ENCODE data around the gene OTUD7B. TPM values are rescaled to one million over a fixed set of nuclear protein-coding genes. Genes with fewer than 3 reads are reported as not detected.

The OTUD7B gene
- total RNA-seq, 1 donor from 2014 or later = 7.2 TPM

- DNase-seq (ENCODE audit: low read depth) = no peak
- H3K4me3 ChIP-seq (ENCODE audit: low read depth, low read length) = no peak overlapping the region
- TF ChIP-seq CTCF (conservative IDR thresholded peaks at IDR 0.05; ENCODE audit: low read depth, low read length) = no peak
These were observed 23.8 kb upstream of the OTUD7B start for GRCh38 chr1:150034336-150034735.

GRCh38 chr1:150028322-150028721 is 17.8 kb upstream of the OTUD7B start:
- TF ChIP-seq CTCF (conservative IDR thresholded peaks at IDR 0.05; ENCODE audit: low read depth, low read length) = no peak
- DNase-seq (ENCODE audit: low read depth) = no peak

GRCh38 chr1:150024156-150024555 is 13.6 kb upstream of the OTUD7B start:
- no peak for TF ChIP-seq CTCF (conservative IDR thresholded peaks at IDR 0.05; ENCODE audit: low read depth, low read length)
- H3K4me3 ChIP-seq (ENCODE audit: low read depth, low read length) = no peak overlapping the region
- DNase-seq (ENCODE audit: low read depth) = no peak

More at GRCh38 chr1:150028322-150028721, 17.8 kb upstream of the OTUD7B start:
- H3K4me3 ChIP-seq (ENCODE audit: low read depth, low read length) = no peak overlapping the region

- H3K4me3 ChIP-seq (ENCODE audit: low read depth, low read length) = no peak overlapping the region
- DNase-seq (ENCODE audit: low read depth) = no peak
- no peak for TF ChIP-seq CTCF (conservative IDR thresholded peaks at IDR 0.05; ENCODE audit: low read depth, low read length)
These were observed 11.8 kb upstream of the OTUD7B start for GRCh38 chr1:150022357-150022756.

- DNase-seq (ENCODE audit: low read depth) = peak; percentile 78
- no peak overlapping the region for H3K4me3 ChIP-seq (ENCODE audit: low read depth, low read length)
- no peak for TF ChIP-seq CTCF (conservative IDR thresholded peaks at IDR 0.05; ENCODE audit: low read depth, low read length)
These were observed 10.7 kb upstream of the OTUD7B start for GRCh38 chr1:150021191-150021694.

GRCh38 chr1:150020711-150021110 is 10.2 kb upstream of the OTUD7B start:
- DNase-seq (ENCODE audit: low read depth) = no peak
- no peak for TF ChIP-seq CTCF (conservative IDR thresholded peaks at IDR 0.05; ENCODE audit: low read depth, low read length)

GRCh38 chr1:150018165-150018564 is 7.6 kb upstream of the OTUD7B start:
- no peak for DNase-seq (ENCODE audit: low read depth)
- TF ChIP-seq CTCF (conservative IDR thresholded peaks at IDR 0.05; ENCODE audit: low read depth, low read length) = no peak
- H3K4me3 ChIP-seq (ENCODE audit: low read depth, low read length) = no peak overlapping the region

More at GRCh38 chr1:150020711-150021110, 10.2 kb upstream of the OTUD7B start:
- no peak overlapping the region for H3K4me3 ChIP-seq (ENCODE audit: low read depth, low read length)
